Tibial nerve (tissue), 4 donors: Measurements from ENCODE around the gene GULP1.

Experiments
- CTCF ChIP-seq, 5 experiments: fragments of 200-600 bp in 3 of 5; fragments of 450-650 bp in 2 of 5; sonication (generic) in 3 of 5; IDR thresholded peaks; one replicate each; pipeline ENCODE4 v1.5.1; 2016 to 2019; ENCODE audit warnings: antibody characterized with exemption in 5 of 5, mild to moderate bottlenecking in 3 of 5, moderate library complexity in 2 of 5
- EP300 ChIP-seq, 2 donors: sonication (generic); formaldehyde crosslinking; IDR thresholded peaks; one replicate each; pipeline ENCODE4 v1.6.1; 2017; ENCODE audit warnings: antibody characterized with exemption in 2 of 2, mild to moderate bottlenecking in 1 of 2
- POLR2A ChIP-seq, 2 donors: fragments of 450-650 bp; IDR thresholded peaks; one replicate each; pipeline ENCODE4 v1.6.1; 2017; ENCODE audit warnings: antibody characterized with exemption in 2 of 2, mild to moderate bottlenecking in 2 of 2, moderate library complexity in 2 of 2

- TF ChIP-seq CTCF (IDR thresholded peaks at IDR 0.05) = no peak
- TF ChIP-seq POLR2A (IDR thresholded peaks at IDR 0.05) = no peak
- no peak for TF ChIP-seq EP300 (IDR thresholded peaks at IDR 0.05)
Measured at GRCh38 chr2:188570370-188570769, 278.7 kb downstream of the GULP1 start.
